Cardiac fibroblast (primary cell): ENCODE measurements around the gene CYTL1.
A peak's percentile ranks its signal among the peaks of the same experiment; 100 is the strongest.
"Not testable (repeated sequence)": the region's sequence is repeated elsewhere in the genome, so short reads cannot be mapped to it uniquely, and the experiment has no call there.

Source experiments
- DNase-seq, 2 donors: peaks; one replicate each; pipeline versions ENCODE4 v3.0.0 to v3.0.0-alpha.2; 2010; ENCODE audit warnings: low read depth in 2 of 2
- H3K4me3 ChIP-seq, 2 donors: replicated peaks in 1 of 2; 1 replicate in 1 of 2; 2 replicates in 1 of 2; pipeline ENCODE4 v1.5.1; 2011; ENCODE audit warnings: low read depth in 2 of 2, low read length in 2 of 2, mild to moderate bottlenecking in 2 of 2, moderate library complexity in 1 of 2
- CTCF ChIP-seq: IDR thresholded peaks from one replicate; pipeline ENCODE4 v1.5.1; 2011; ENCODE audit warnings: low read depth, mild to moderate bottlenecking, low read length, inconsistent platforms

CYTL1 gene

GRCh38 chr4:5004496-5004895, 14.8 kb downstream of the CYTL1 start:
- no peak for TF ChIP-seq CTCF

GRCh38 chr4:5003918-5004317, 15.3 kb downstream of the CYTL1 start:
- no peak overlapping the region for H3K4me3 ChIP-seq
- DNase-seq, result no peak
- TF ChIP-seq CTCF, result no peak

More at GRCh38 chr4:5004496-5004895, 14.8 kb downstream of the CYTL1 start:
- H3K4me3 ChIP-seq, result no peak overlapping the region
- no peak for DNase-seq

- DNase-seq, result no peak
- H3K4me3 ChIP-seq, result no peak overlapping the region
- TF ChIP-seq CTCF, result no peak
Measured at GRCh38 chr4:5003372-5003857, 15.8 kb downstream of the CYTL1 start.

- not testable (repeated sequence) for H3K4me3 ChIP-seq, DNase-seq
Measured at GRCh38 chr4:5001641-5002040, 17.6 kb downstream of the CYTL1 start.

- not testable (repeated sequence) for DNase-seq, H3K4me3 ChIP-seq
Measured at GRCh38 chr4:4996935-4997334, 22.3 kb downstream of the CYTL1 start.

- H3K4me3 ChIP-seq, result no peak overlapping the region
- no peak for DNase-seq
- TF ChIP-seq CTCF, result no peak
Measured at GRCh38 chr4:4995908-4996265, 23.4 kb downstream of the CYTL1 start.

- TF ChIP-seq CTCF, result peak; percentile 91
- DNase-seq, result peak; percentile 69 to 74
- H3K4me3 ChIP-seq, result no peak overlapping the region
Measured at GRCh38 chr4:4995103-4995907, 24.0 kb downstream of the CYTL1 start.
